NCI-H2227 (cell line): ENCODE results near the gene ENGASE.

Experiments
- DNase-seq: peaks from one replicate; lab custom pipeline; 2025; ENCODE audit not compliant: unreplicated experiment; lab: John Stamatoyannopoulos, UW

Gene ENGASE

DNA sequence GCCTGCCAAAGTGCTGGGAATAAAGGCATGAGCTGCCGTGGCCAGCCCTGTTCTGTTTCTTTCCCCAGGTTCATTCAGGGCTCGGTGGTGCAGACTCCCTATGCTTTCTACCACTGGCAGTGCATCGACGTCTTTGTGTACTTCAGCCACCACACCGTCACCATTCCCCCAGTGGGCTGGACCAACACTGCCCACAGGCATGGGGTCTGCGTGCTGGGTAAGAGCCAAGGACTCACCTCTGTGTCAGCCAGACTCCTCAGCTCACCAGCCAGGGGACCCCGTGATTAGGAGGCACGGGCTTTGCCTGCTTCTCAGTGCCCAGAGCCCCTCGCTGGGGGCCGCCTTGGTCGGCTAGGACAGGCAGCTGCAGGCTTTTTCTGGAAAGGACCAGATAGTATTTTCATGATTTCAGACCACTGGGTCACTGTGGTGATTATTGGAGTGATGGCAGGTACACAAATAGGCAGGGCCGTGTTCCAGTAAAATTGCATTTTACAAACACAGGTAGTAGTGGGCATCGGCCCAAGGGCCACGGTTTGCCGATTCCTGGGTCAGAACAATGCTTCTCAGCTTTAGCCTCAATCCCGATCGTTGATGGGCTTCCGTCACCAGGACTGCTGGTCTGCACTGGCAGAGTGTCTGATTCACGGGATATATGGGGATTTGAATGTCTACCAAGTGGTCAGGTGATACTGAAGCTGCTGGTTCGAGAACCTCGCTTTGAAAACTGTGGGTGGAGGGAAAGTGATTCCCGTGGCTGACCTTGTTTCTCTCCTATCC is 5.0 kb downstream of the ENGASE start:
- DNase-seq: no peak

DNA sequence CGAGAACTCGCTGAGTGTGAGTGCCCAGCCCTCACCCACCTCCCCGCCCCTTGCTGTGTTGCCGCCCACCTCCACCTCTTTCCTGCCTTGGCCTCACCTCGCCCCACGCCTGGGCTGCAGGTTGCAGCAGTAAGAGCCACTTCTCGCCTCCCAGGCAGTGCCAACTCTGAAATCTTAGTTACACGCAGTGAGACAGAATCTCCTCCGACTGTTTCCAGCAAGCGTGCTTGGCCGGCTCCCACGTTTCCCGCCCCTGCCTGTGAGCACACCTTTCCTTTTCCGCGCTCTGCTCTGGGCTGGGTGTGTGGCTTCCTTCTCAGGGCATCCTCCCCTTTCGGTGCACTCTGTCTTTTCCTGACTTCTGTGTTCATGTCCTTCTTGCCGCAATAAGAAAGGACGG is 5.7 kb downstream of the ENGASE start:
- DNase-seq: no peak

- no peak for DNase-seq
Observed at GRCh38 chr17:79080761-79081290, 6.2 kb downstream of the ENGASE start.

GRCh38 chr17:79081571-79082276 is 7.1 kb downstream of the ENGASE start:
- DNase-seq: no peak

DNA sequence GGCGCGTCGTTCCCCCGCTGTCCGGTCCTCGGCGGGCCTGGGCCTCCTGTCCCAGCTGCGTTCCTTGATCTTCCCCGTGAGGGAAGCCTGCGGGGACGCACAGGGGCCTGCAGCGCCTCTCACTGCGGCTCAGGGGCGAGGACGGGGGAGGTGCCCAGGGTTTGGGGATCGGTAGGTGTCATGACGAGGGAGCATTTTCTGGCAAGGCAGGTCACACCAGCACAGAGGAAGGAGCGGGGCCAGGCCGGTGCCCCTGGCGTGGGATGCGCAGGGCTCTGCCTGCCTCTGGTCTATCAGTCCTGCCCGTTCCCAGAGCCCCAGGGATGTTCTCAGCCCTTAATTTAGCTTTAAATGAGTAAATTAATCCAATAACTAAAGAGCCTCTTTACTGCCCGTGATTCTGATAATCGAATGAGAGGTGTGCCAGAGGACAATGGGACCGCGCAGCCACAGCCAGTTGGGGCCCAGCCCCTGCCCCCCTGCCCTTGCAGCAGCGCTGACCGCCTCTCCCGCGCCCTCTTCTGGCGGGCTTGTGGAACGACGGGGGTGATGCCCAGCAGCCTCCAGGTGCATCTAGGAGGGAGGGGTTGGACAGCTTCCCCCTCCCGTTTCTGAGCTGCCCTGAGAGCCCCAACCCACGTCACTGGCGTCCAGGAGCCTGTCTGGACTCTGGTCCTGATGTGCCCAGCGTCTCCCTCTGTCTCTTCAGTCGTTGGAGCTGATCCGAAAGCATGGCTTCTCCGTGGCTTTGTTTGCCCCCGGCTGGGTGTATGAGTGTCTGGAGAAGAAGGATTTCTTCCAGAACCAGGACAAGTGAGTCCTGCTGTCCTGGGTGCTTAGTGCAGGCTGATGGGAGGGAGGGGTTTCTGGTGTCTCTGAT is 7.9 kb downstream of the ENGASE start:
- peak; percentile 65 for DNase-seq

DNA sequence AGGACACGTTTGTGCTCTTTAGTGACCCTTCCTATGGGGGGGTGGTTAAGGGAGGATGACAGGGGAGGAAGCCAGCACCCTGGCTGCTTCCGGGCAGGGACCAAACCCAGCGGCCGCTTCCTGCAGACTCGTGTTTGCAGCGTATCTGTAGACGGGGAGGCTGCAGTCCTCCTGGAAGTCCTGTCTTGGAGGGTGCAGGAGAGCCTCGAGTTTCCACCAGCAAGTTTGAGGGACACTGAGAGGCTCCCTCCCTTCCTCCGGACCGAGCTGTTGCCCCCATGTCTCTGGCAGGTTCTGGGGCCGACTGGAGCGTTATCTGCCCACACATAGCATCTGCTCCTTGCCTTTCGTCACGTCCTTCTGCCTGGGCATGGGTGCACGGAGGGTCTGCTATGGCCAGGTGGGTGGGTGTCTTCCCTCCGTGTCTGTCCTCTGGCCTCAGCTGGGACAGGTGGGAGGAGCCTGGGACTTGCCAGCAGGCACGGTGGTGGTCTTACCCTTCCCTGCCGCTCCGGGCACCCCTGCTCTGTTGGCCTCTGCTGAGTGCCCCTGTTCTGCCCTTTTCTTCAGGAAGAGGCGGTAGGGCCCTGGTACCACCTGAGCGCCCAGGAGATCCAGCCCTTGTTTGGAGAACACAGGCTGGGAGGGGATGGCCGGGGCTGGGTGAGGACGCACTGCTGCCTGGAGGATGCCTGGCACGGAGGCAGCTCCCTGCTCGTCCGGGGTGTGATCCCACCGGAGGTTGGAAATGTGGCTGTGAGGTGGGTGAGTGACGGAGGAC is 8.8 kb downstream of the ENGASE start:
- DNase-seq: no peak

DNA sequence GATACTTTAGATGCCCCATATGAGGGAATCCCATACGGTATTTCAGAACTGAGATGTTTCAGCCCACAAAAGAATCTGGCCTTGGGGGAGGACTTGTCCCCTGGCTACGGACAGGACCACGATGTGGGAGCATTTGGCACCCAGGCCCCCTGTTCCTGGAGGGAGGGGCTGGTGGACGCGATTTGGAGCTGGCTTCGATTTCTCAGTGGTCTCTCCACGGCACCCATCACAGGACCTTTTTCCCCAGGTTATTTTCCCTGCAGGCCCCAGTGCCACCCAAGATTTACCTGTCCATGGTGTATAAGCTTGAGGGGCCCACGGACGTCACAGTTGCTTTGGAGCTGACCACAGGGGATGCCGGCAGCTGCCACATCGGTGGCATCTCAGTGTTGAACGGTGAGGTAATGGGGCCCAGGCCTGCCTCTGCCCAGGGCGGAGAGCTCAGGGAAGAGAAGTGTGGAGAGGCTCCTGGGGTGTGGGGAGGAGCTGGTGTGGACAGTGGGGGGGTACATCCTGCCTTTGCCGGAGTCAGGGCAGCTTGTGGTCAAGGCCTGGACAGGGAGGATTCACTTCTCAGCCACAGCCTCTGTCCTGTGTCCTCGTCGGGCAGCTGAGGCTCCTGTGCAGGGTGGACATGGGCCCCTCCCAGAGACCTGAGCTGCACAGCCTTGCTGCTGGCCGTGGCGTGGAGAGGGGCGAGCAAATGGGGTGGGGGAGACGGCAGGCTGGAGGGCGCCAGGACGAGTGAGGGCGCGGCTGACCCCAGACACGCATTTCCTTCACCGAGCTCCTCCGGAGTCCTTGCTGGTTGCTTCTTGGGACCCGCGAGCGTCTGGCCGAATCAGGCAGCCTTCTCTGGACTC is 9.9 kb downstream of the ENGASE start:
- no peak for DNase-seq

- no peak for DNase-seq
Observed at GRCh38 chr17:79085154-79085920, 10.7 kb downstream of the ENGASE start.

DNA sequence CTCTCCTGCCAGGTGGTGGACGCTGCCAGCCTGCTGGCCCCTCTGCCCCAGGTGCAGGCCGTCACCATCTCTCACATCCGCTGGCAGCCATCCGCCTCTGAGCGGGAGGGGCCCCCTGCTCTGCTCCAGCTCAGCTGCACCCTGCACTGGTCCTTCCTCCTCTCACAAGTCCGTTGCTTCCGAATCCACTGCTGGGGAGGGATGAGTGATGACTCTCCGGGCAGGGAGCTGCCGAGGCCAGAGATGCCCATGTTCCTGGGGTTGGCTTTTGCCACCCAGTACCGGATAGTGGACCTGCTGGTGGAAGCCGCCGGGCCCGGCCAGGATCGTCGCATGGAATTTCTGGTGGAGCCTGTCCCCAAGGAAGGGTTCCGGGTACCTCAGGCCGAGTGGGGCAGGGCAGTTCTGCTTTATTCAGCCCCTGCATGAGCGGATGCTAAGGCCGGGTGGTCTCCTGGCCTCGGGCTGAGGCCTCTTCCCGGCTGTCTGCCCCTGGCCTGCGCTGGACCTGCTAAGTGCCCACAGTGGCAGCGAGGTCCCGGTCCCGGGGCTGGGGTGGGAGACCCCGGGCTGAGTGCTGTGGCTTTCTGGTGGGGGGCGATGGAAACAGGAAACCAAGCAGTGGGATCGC is 11.4 kb downstream of the ENGASE start:
- no peak for DNase-seq

DNA sequence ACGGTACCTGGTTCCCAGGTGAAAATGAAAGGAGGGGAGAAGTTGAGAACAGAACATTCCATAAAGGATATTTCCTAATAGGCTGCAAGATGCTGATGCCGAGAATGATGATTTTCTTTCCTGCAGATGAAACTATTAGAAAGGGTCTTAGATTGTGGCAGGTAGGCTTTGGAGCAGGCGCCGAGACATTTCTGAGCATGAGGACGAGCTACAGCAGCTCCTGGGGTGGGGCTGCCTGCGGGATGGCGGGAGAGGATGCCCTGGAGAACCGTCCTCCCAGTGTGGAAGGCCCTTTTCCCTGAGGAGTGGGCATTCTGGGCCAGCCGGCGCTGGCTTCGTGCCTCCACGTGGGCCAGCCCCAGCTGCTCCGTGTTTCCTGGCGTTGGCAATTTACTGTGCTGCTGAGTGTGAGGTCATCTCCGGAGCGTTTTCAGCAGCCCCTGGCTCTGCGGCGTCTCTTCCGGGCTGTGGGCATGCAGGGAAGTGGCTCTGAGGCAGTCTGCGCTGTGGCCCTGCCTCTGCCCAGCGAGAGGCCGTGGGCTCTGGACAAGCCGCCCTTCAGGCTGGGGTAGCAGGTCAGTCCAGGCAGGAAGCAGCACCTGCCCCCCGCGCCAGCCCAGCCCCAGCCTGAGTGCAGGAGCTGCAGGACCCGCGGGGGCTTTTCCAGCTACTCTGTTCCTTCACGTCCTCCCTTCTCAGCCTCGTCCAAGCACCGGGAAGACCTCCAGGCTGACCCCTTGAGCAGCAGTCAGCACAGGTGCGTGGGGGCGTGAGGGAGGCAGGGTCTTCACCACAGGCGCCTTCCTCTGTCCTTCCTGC is 12.2 kb downstream of the ENGASE start:
- peak; percentile 12 for DNase-seq

DNA sequence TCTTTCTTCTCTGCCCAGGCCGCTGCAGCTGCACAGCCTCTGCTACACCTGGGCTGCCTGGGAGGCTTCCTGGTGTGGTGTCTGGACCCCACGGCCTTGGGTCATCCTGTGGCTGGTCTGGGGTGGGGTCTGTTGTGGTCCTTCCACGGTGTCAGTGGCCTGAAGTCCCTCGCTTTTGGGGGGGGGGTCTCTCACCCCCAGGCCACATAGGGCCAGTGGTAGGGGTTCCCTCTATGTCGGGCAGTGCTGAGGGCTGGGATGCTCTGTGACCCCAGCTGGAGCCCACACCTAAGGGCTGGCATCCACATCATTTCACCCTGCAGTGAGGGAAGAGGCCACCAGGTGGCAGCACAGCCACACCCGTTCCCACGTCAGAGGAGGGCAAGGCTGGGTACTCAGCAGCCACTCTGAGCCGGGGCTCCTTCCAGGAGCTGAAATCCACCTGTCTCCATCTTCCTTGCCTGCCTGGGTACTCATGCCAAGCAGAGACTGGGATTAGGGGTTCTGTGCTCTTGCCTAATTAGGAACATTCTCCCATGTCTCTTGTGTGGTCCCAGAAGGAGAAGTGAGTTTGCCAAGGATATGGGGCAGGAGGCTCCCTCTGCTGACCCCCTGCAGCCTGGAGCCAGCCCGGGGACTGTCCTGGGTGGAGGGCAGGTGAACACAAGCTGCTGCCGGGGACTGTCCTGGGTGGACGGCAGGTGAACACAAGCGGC is 13.0 kb downstream of the ENGASE start:
- DNase-seq: peak; percentile 87

DNA sequence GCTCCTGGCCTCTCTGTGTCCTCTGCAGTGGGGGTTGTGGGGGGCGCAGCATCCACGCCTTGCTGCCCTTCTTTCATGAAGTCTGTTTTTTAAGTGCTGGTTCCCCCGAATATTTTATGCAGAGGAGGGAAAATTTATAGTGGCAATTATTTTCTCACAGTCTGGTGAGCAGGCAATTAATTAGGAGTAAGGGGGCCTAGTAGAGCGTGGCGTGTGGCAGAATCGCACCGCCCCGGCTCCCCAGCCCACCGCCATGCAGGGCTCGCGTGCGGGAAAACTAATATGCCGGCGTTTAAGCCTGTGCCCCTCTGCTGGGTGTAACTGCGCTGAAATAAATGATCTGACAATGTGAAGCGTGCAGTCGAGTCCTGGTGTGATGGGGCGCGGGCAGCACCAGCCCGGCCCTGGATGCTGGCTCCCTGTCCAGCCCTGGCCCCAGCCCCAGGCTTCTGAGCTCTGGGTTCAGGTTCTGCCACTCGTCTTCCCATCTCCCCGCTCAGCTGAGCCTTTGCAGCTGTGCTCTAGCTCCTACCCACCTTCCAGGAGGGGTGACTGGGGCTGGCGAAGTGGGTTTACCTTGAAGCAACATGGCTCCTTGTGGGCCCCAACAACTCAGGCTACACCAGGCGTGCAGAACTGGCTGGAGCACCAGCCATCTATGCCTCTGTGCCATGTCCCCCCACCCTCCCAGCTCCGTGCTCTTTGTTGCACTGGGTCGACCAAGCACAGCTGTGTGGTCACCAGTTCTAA is 13.8 kb downstream of the ENGASE start:
- DNase-seq: no peak

DNA sequence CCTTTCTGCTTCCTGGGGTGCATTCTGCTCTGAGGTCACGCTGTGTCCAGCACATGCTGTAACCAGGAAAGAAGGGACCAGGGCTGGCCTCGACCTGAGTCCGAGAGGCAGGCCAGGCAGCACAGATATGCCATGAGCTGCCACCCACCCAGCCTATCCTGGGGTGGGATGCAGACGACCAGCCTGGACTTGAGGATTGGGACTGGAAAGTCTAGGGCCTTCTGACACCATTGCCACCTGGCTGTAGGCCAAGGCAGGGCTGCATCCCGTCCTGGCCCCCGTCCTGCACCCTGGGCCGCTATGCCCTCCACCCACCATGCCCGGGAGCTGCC is 14.3 kb downstream of the ENGASE start:
- DNase-seq: no peak

DNA sequence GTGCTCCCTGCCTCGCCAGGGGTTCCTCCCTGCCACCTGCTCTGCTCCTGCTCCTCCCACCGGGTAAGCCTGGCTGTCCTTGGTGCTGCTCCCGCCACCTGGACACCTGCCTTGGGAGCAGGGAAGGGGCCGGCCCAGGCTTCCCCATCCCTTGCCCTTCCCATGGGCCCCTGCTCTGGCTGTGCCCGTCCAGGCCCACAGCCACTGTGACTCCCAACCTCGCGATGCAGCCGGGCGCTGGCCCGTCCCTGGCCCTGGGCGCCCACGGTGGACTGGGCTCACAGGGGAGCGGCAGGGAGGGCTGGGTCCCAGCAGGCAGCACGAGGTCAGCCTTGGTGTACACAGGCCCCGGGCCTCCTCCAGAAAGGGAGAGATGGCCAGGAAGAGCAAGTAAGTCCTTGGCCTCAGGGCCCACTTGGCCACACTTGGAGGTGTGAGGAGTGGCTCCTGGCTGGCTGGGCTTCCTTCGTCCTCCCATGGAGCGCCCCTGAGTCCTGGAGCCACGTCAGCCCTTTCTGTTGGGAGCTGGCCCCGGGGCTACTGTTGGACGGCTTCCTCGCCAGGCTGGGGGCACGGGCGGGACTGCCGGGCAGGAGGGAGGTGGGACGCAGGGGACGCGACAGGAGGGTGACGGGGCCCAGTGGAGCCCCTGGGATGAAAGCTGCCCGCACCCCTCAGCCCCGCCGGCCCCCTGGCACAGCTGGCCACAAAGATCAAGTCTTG is 15.3 kb downstream of the ENGASE start:
- DNase-seq: no peak

DNA sequence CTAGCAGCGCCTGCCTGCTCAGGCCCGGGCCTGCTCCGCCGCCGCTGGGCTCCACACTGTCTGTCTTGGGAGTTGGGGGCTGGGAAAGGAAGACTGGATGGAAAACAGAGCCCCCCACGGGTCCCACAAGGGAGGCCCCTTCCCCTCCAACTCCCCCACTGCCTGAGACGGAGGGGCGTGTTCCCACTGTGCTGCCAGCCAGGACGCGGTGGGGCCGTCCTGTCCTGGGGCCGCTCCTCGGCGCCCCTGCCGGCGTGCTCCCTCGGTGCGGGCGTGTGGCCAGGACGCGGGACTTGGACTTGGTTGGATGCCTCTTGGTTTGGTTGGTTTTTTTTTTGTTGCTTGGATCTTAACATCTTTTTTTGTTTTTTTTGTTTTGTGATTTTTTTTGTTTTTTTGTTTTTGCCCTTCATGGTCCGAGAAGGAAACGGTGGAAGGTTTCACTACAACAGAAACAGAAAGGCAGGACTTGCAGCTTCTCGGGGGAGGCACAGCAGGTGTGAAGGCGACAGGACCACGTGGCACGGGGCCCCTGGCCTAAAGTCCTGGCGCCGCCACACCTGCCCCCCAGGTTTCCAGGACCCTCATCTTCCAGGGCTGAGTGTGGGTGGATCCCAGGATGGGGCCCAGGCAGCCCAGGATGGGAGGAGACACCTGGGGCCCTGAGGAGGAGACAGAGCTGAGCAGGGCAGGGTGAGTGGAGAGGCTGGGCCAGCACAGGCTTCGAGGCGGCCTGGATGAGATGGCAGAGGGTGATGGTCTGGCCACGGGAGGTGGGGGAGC is 16.0 kb downstream of the ENGASE start:
- DNase-seq: no peak
